GM12891 (cell line): Measurements from ENCODE around the gene FAM3A.

ENCODE experiments used
- POLR2A ChIP-seq: IDR thresholded peaks from 2 replicates; pipeline ENCODE4 v1.6.1; 2011; ENCODE audit warnings: low read depth, low read length, control low read depth
- POU2F2 ChIP-seq: IDR thresholded peaks from 2 replicates; pipeline ENCODE4 v1.6.1; 2011; ENCODE audit warnings: low read depth, mild to moderate bottlenecking, control low read depth, low read length, moderate library complexity
- TAF1 ChIP-seq: IDR thresholded peaks from 2 replicates; pipeline ENCODE4 v1.6.1; 2011; ENCODE audit warnings: low read depth, low read length, control low read depth

GRCh38 chrX:154458954-154459778, 56.9 kb downstream of the FAM3A start:
- TF ChIP-seq POLR2A (no peak), TAF1 (no peak), POU2F2 (no peak)
